ENCODE results near the gene CEP128.

Gene CEP128

GRCh38 chr14:80780500-80780899 lies 161.0 kb downstream of the CEP128 start:
- DNase-seq (ENCODE audit: low read depth in 2 of 2, low spot score in 1 of 2): no peak

DNA sequence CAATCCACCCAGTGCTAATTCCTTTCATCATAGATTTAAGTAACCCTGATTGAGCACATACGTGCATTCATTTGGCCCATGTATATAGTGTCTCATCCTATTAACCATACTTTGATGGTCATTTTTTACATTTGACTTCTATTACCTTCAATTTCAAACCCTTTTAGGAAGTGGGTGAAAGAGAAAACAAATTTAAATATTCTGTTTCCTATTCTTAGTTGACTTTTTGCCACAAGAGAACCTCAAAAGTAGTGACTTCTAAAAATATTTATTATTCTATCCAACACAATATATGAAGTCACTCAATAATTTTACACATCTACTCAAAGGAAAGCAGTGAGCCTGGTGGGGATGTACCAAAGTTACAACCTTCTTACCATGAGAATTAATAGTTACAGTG lies 164.9 kb downstream of the CEP128 start:
- no peak for DNase-seq (ENCODE audit: low read depth in 2 of 2, low spot score in 1 of 2)

DNA sequence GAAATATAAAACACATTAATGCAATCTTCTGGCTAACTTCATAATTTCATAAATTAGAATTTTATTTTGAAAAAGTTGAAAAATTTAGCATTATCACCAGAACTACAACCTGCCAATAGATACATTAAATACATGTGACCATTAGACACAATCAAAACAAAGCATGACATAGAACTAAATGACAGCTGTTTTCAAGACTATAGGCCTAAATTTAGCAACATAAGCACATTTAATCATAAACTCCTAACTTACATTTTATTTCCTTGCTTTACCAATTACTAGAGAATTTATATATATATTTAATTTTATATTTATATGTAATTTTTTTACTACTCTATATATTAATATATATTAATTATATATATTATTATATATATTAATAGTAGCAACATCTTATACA lies 165.4 kb downstream of the CEP128 start:
- DNase-seq (ENCODE audit: low read depth in 2 of 2, low spot score in 1 of 2): no peak

DNA sequence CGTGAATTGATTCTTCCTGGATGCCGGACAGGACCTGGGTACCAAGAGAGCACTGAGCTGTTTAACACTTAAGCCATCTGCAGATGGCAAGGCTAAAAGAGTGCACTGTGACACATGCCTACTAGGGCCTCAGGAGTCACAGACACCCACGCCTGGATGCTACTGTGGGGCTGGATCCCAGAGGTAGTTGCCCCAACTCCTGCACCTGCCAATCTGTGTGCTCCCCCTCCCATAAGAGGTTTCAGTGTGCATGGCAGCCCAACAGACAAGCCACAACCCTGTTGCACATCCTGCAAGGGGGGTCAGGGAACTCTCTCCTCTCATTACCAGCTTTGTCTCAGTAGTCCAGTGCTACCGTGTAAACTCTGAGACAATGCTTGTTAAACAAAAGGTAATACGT lies 169.0 kb downstream of the CEP128 start:
- DNase-seq (ENCODE audit: low read depth in 2 of 2, low spot score in 1 of 2): no peak

DNA sequence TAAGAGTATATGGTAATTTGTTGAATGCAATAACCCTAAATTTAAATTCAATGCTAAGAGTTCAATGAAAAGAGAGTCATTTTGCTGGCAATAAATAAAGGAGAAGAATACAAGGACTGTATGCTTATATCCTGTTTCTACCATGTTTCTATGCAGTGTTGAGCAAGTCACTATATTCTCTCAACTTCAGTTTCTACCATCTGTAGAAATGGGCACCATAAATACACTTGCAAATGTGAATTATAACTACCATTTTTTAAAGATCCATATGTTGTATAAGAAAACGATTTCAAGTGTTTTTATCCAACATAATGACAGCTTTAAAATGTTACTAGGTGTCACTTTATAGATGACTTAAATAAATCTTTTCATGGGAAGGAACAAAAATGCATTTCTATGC lies 170.3 kb downstream of the CEP128 start:
- no peak for DNase-seq (ENCODE audit: low read depth in 2 of 2, low spot score in 1 of 2)

GRCh38 chr14:80770114-80770908 lies 171.2 kb downstream of the CEP128 start:
- DNase-seq (ENCODE audit: low read depth in 2 of 2, low spot score in 1 of 2): no peak

DNA sequence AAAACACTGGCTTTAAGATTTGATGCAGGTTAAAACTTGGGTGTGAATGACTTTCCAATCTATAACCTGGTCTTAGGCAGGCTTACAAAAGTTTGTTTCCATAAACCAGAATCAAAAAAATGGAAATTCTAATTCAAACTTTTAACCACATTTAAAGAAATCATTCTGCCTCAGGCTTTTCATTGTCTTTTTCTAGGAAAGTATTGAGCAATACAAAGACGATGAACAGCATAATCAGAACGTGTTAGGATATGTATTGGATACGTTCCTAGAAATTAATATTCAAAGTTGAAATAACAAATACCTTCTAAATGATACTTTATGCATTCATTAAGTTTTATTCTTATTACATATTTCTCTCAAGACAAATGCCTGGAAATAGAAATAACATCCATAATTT lies 172.9 kb downstream of the CEP128 start:
- DNase-seq (ENCODE audit: low read depth in 2 of 2, low spot score in 1 of 2): no peak

- DNase-seq (ENCODE audit: low read depth in 2 of 2, low spot score in 1 of 2): no peak
Observed at GRCh38 chr14:80764921-80765507, 176.5 kb downstream of the CEP128 start.

- no peak for DNase-seq (ENCODE audit: low read depth in 2 of 2, low spot score in 1 of 2)
Observed at GRCh38 chr14:80764496-80764895, 177.0 kb downstream of the CEP128 start.

GRCh38 chr14:80762641-80763228 lies 178.8 kb downstream of the CEP128 start:
- DNase-seq (ENCODE audit: low read depth in 2 of 2, low spot score in 1 of 2): no peak

GRCh38 chr14:80754696-80755095 lies 186.8 kb downstream of the CEP128 start:
- no peak for DNase-seq (ENCODE audit: low read depth in 2 of 2, low spot score in 1 of 2)

DNA sequence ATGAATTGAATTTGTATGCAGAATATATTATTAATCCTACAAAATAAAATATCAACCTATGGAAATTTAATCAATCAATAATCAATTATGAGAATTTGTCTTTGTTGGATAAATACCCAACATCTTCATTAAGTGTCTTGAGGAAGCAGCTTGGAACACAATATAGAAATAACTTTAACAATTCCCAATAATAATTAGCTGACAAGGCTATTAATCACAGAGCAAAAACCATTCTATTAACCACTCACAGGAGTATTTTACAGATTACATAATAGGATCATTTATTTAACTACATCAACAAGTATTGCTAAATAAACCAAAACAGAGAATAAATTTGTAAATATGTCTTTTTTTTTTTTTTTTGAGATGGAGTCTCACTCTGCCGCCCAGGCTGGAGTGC lies 190.3 kb downstream of the CEP128 start:
- no peak for DNase-seq (ENCODE audit: low read depth in 2 of 2, low spot score in 1 of 2)

DNA sequence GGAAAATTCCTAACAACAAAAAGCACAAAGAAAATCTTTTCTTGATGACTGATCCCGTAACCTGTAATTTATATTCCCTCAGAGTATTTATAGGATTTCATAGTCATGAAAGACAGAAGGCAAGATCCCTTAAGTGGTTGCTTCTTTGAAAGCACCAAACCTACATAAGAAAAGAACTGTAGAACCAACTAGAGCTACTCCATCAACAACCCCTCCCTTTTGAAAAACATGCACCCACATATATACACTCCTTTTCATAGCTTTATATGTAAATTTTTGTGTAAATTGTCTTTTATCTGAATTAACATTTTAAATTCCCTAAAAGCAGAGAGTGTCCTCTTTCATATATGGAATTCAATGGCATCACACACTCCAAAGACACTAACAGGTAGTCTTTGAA lies 215.3 kb downstream of the CEP128 start:
- DNase-seq (ENCODE audit: low read depth in 2 of 2, low spot score in 1 of 2): no peak

GRCh38 chr14:80718940-80719339 lies 222.6 kb downstream of the CEP128 start:
- DNase-seq (ENCODE audit: low read depth in 2 of 2, low spot score in 1 of 2): no peak

GRCh38 chr14:80714474-80714873 lies 227.1 kb downstream of the CEP128 start:
- DNase-seq (ENCODE audit: low read depth in 2 of 2, low spot score in 1 of 2): no peak

DNA sequence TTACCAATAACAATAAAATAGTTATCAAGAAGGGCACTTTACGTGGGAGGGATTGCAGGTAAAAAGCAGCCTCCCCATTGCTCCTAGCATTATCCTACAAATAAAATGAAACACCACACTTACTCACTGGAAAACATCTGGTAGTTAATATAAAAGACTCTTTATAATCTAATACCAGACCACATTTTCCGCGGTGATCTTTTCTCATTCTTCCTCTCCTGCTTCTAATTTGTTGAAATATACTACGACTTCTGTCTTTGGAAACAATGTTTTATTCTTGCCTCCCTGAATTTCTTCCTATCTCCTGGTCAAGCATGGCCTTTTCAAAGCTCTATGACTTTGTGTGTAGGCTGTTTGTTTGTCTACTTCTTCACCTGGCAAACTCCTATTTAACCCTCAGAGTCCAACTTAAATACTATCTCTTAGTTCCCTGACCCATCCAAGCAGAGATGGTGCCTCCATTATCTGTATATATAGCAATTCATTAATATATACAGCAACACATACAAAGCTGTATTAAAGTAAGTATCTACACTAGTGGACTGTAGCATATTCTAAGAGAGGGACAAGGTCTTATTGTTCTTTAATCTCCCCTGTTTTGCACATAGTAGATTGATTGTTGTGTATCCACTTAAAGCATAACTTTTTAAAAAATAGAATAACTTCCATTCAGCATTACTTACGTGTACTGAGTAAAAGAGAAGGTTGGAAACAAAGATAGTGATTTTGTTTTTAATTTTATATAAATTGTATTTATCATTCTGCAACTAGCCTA lies 228.3 kb downstream of the CEP128 start:
- no peak for DNase-seq (ENCODE audit: low read depth in 2 of 2, low spot score in 1 of 2)

- no peak for DNase-seq (ENCODE audit: low read depth in 2 of 2, low spot score in 1 of 2)
Observed at GRCh38 chr14:80705241-80705980, 236.1 kb downstream of the CEP128 start.

- DNase-seq (ENCODE audit: low read depth in 2 of 2, low spot score in 1 of 2): no peak
Observed at GRCh38 chr14:80700601-80701000, 240.9 kb downstream of the CEP128 start.

DNA sequence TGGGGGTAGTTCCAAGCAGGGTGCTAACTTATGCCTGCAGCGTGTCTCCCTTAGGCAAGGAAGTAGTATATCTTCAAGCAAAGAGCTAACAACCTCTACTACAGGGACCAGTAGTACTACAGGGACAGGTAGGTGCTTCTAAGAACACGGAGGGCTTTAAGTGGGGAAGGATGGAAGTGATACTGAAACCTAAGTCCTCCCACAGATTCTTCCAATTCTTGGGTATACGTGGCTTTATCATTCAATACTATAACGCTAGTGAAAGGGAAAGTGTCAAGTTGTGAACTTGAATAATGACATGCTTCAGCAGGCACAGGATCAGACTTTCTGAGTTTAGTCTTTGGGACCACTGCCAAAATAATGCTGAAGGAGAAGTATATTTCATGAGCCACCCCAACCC lies 241.7 kb downstream of the CEP128 start:
- no peak for DNase-seq (ENCODE audit: low read depth in 2 of 2, low spot score in 1 of 2)

DNA sequence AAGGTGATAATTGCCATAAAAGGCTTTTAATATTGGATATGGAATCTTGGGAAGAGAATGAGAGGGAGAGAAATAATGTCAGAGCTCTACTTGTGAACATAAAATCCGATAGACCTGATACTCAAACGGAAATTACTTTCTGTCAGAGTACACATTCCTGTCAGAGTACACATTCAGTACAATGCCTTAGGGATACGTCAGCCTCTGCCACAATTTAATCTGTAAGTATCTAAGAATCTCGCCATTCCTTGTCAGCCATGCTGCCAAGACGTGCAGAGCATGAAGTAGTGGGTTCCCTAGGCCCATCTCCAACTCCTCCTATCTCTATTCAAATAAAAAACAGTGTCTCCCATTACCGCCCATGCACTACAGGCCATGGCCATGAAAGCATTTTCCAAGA lies 242.6 kb downstream of the CEP128 start:
- DNase-seq (ENCODE audit: low read depth in 2 of 2, low spot score in 1 of 2): no peak

GRCh38 chr14:80695869-80696268 lies 245.7 kb downstream of the CEP128 start:
- DNase-seq (ENCODE audit: low read depth in 2 of 2, low spot score in 1 of 2): no peak
